ENCODE data around the gene ABCE1. TPM values are rescaled to one million over a fixed set of nuclear protein-coding genes. Genes with fewer than 3 reads are reported as not detected.
A peak's percentile ranks its signal among the peaks of the same experiment; 100 is the strongest.

Gene ABCE1
- total RNA-seq, 1 donor from 2014 or later, result 43.7 TPM

DNA sequence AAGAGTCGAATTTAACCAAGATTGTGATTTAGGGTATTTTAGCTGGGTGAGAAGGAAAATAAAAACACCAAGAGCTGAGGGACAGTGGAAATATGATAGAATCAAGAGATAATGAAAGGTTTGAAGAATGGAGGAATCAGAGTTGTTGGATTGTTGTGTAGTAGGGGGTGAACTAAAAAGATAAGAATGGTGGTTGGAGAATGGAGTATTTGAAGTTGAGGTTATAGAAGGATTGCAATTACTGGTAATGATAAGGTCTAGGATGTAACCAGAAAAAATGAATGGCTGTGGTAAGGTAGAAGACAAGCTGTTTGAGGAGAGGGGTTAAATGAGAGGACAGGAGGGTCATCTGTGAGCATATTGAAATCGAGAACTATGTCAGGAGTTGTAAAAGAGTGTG, 4.5 kb downstream of the ABCE1 start:
- no peaks in the 10 kb centered on the region for H3K27me3 ChIP-seq
- no peak overlapping the region for H3K4me3 ChIP-seq
- TF ChIP-seq CTCF (IDR thresholded peaks at IDR 0.05), result no peak
- H3K36me3 ChIP-seq, result peaks cover 8 to 28% of the 10 kb centered on the region in 2 donors
- no peaks in the 10 kb centered on the region for H3K9me3 ChIP-seq
- no peak for DNase-seq (ENCODE audit: low spot score in 2 of 2)
- H3K4me1 ChIP-seq, result peaks cover 0 to 9% of the 10 kb centered on the region in 2 donors
- H3K27ac ChIP-seq, result no peak overlapping the region
- intact Hi-C loops (cut with DNase I), result no loop called here

- H3K27me3 ChIP-seq, result no peaks in the 10 kb centered on the region
- H3K4me1 ChIP-seq, result peaks cover 0 to 9% of the 10 kb centered on the region in 2 donors
- no peak for DNase-seq (ENCODE audit: low spot score in 2 of 2)
Observed at GRCh38 chr4:145103496-145103895, 5.4 kb downstream of the ABCE1 start.

DNA sequence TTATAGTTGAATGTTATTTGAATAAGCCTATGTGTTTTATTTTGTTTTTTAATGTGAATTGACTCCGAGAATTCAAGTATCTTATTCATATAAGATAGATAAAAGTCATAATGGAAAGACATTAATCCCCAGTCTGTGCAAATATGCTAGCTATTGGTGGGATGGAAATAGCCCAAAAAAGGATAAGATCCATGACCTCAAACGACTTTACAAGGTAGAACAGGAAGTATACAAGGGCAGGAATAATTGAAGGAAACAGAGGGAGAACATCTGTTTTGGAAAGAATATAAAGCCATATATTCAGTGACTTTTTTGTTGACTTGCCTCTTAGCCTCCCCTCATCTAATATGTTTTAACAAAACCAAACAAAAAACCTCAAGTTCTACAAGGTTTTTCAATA, 9.0 kb downstream of the ABCE1 start:
- H3K27ac ChIP-seq, result no peak overlapping the region
- no peak for TF ChIP-seq CTCF (IDR thresholded peaks at IDR 0.05)
- no peak for DNase-seq (ENCODE audit: low spot score in 2 of 2)
- H3K9me3 ChIP-seq, result no peaks in the 10 kb centered on the region
- intact Hi-C loops (cut with DNase I), result no loop called here
- H3K4me1 ChIP-seq, result no peaks in the 10 kb centered on the region
- H3K4me3 ChIP-seq, result no peak overlapping the region
- peaks cover 49 to 70% of the 10 kb centered on the region in 2 donors for H3K36me3 ChIP-seq
- no peaks in the 10 kb centered on the region for H3K27me3 ChIP-seq

More at GRCh38 chr4:145103496-145103895, 5.4 kb downstream of the ABCE1 start:
- H3K4me3 ChIP-seq, result no peak overlapping the region
- no peak for TF ChIP-seq CTCF (IDR thresholded peaks at IDR 0.05)
- intact Hi-C loops (cut with DNase I), result no loop called here
- no peak overlapping the region for H3K27ac ChIP-seq
- H3K36me3 ChIP-seq, result peaks cover 15 to 37% of the 10 kb centered on the region in 2 donors
- H3K9me3 ChIP-seq, result no peaks in the 10 kb centered on the region

DNA sequence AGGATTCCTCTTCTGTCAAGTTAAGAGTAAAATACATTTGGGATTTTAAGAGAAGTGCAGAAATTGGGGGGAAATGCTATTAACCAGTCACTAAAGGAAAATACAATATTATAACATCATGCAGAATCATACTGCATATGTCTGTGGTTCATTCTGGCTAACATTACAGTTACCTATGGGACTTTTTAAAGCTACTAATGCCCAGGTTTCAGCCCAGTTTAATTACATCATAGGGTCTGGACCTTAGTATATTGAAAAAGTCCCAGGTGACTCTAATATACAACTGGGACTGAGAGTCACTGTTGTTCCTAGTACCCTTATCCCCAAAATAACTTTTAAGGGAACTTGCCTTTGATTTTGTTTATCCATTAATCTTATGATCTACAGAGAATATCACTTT, 10.0 kb downstream of the ABCE1 start:
- Histone ChIP-seq H3K4me3 (no peak overlapping the region), H3K9me3 (no peaks in the 10 kb centered on the region), H3K36me3 (peaks cover 57 to 80% of the 10 kb centered on the region in 2 donors), H3K27me3 (no peaks in the 10 kb centered on the region), H3K4me1 (no peaks in the 10 kb centered on the region), H3K27ac (no peak overlapping the region)
- TF ChIP-seq CTCF (IDR thresholded peaks at IDR 0.05), result no peak
- intact Hi-C loops (cut with DNase I), result no loop called here
- DNase-seq (ENCODE audit: low spot score in 2 of 2), result no peak

DNA sequence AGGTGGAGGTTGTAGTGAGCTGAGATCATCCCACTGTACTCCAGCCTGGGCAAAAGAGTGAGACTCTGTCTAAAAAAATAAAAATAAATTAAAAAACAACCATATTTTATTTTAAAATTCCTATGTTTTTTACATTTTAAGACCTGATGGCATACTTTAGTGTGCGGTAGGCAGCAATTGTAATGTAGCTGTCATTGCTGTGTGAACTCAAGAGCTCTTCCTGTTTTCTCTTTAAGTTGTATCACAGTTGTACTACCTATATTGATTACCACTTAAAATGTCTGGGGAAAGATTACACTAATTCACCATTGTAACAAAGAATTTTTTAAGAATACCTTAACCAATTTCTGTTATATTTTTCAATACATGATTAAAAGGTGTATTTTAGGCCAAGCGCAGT, 27.3 kb downstream of the ABCE1 start:
- DNase-seq (ENCODE audit: low spot score in 2 of 2), result no peak
- intact Hi-C loops (cut with DNase I), result no loop called here
- H3K4me3 ChIP-seq, result no peak overlapping the region
- H3K27ac ChIP-seq, result no peak overlapping the region
- no peaks in the 10 kb centered on the region for H3K9me3 ChIP-seq
- no peaks in the 10 kb centered on the region for H3K4me1 ChIP-seq
- TF ChIP-seq CTCF (IDR thresholded peaks at IDR 0.05), result no peak
- H3K36me3 ChIP-seq, result peaks cover 42 to 78% of the 10 kb centered on the region in 2 donors
- H3K27me3 ChIP-seq, result no peaks in the 10 kb centered on the region

DNA sequence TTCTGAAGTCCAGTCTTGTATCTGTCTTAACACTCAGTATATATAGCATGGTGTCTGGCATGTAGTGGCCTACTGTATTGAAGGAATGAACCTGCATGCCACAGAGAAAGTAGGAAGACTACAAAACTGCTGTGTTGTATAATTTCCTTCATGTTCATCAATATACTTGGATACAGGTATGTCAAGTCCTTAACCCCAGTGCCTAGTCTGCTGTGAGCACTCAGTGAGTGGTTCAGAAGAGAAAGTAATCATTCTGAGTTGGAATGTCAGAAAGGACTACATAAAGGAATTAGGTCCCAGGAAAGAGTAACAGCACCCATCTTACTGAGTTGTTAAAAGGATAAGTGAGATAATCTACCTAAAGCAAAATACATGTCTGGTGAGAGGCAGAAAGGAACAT, 32.0 kb downstream of the ABCE1 start:
- no peak for DNase-seq (ENCODE audit: low spot score in 2 of 2)
- Histone ChIP-seq H3K27ac (peak overlapping the region; percentile 24 to 50), H3K4me3 (no peak overlapping the region), H3K4me1 (peaks cover 0 to 8% of the 10 kb centered on the region in 2 donors), H3K36me3 (peaks cover 18 to 38% of the 10 kb centered on the region in 2 donors), H3K27me3 (no peaks in the 10 kb centered on the region), H3K9me3 (no peaks in the 10 kb centered on the region)
- TF ChIP-seq CTCF (IDR thresholded peaks at IDR 0.05), result no peak
- intact Hi-C loops (cut with DNase I), result no loop called here

Measured in ascending aorta (tissue), 2 donors.